Uterus (tissue), 4 donors: ENCODE results near the gene SGSM2. TPM values are rescaled to one million over a fixed set of nuclear protein-coding genes. Genes with fewer than 3 reads are reported as not detected.

ENCODE experiments used
- DNase-seq, 2 donors: peaks; one replicate each; pipeline ENCODE4 v3.0.0-alpha.2; 2019 to 2020
- H3K27ac ChIP-seq, 2 donors: fragments of 200-600 bp; sonication (generic); 1 replicate in 1 of 2; 2 replicates in 1 of 2; pipeline ENCODE4 v1.5.1; 2016 to 2018
- H3K27me3 ChIP-seq, 2 donors: fragments of 200-600 bp; sonication (generic); one replicate each; pipeline ENCODE4 v1.5.1; 2018 to 2019; ENCODE audit warnings: control low read depth in 1 of 2
- H3K36me3 ChIP-seq, 2 donors: fragments of 200-600 bp; sonication (generic); one replicate each; pipeline ENCODE4 v1.5.1; 2019; ENCODE audit warnings: control low read depth in 1 of 2
- H3K4me1 ChIP-seq, 2 donors: fragments of 200-600 bp; sonication (generic); one replicate each; pipeline ENCODE4 v1.5.1; 2018 to 2019; ENCODE audit warnings: control low read depth in 1 of 2
- H3K4me3 ChIP-seq, 2 donors: fragments of 200-600 bp; sonication (generic); 1 replicate in 1 of 2; 2 replicates in 1 of 2; pipeline ENCODE4 v1.5.1; 2018 to 2019; ENCODE audit warnings: mild to moderate bottlenecking in 1 of 2
- H3K9me3 ChIP-seq, 2 donors: fragments of 200-600 bp; sonication (generic); one replicate each; pipeline ENCODE4 v1.5.1; 2019; ENCODE audit warnings: control low read depth in 1 of 2
- POLR2A ChIP-seq, 2 donors: fragments of 450-650 bp; IDR thresholded peaks; one replicate each; pipeline ENCODE4 v1.6.1; 2016; ENCODE audit warnings: antibody characterized with exemption in 2 of 2, mild to moderate bottlenecking in 1 of 2, moderate library complexity in 1 of 2
- intact Hi-C: fragments of 100-400 bp; cut with DNase I; formaldehyde crosslinking; loops from one replicate; pipeline ENCODE4 v1.15.1; 2023; ENCODE audit warnings: low total_unique reads
- total RNA-seq, 4 donors: library from RNA; depleted of rRNA in 3 of 4; stranded (reverse); fragments of >200 nt in 3 of 4; gene quantifications; one replicate each; pipeline versions ENCODE4 v1.1.0 to v1.2.4, GENCODE V29; 2014 to 2023
- TF ChIP-seq, protein P1 (sequence below), 4 experiments: fragments of 200-600 bp in 2 of 4; fragments of 450-650 bp in 2 of 4; sonication (generic) in 2 of 4; IDR thresholded peaks; one replicate each; pipeline ENCODE4 v1.5.1; 2016 to 2019; ENCODE audit warnings: antibody characterized with exemption in 4 of 4, mild to moderate bottlenecking in 2 of 4, moderate library complexity in 1 of 4
- donor health status: DM: yes; HTN: yes; CAD: no.

SGSM2 gene
- total RNA-seq, 4 donors from 2014 or later: 13.2 to 77.5 (median 51.2) TPM

DNA sequence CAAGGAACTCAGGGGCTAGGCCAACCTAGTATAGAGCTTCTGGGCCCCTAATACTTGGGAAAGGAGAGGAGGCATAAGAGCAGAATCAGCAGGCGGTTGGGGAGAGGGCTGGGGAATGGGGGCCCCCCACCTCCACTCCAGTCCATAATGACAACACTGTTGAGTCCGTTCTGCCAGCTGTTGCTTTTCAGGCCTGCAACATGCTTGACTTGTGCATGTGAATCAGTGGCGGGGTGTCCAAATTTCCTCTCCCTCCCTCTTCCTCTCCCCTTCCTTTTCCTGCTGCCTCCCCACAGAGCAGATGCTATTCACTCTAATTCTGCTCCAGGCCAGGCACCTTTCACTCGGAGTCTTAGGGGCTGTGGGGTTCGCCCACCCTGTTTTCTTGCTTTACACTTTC, 31.7 kb downstream of the SGSM2 start:
- Histone ChIP-seq H3K4me1 (no peaks in the 10 kb centered on the region), H3K36me3 (no peaks in the 10 kb centered on the region), H3K27ac (no peak overlapping the region), H3K27me3 (no peaks in the 10 kb centered on the region), H3K4me3 (no peak overlapping the region), H3K9me3 (no peaks in the 10 kb centered on the region)
- intact Hi-C loops: no loop called here
- TF ChIP-seq, protein P1, sequence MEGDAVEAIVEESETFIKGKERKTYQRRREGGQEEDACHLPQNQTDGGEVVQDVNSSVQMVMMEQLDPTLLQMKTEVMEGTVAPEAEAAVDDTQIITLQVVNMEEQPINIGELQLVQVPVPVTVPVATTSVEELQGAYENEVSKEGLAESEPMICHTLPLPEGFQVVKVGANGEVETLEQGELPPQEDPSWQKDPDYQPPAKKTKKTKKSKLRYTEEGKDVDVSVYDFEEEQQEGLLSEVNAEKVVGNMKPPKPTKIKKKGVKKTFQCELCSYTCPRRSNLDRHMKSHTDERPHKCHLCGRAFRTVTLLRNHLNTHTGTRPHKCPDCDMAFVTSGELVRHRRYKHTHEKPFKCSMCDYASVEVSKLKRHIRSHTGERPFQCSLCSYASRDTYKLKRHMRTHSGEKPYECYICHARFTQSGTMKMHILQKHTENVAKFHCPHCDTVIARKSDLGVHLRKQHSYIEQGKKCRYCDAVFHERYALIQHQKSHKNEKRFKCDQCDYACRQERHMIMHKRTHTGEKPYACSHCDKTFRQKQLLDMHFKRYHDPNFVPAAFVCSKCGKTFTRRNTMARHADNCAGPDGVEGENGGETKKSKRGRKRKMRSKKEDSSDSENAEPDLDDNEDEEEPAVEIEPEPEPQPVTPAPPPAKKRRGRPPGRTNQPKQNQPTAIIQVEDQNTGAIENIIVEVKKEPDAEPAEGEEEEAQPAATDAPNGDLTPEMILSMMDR (IDR thresholded peaks at IDR 0.05): no peak
- TF ChIP-seq POLR2A (IDR thresholded peaks at IDR 0.05): no peak
- DNase-seq: no peak

DNA sequence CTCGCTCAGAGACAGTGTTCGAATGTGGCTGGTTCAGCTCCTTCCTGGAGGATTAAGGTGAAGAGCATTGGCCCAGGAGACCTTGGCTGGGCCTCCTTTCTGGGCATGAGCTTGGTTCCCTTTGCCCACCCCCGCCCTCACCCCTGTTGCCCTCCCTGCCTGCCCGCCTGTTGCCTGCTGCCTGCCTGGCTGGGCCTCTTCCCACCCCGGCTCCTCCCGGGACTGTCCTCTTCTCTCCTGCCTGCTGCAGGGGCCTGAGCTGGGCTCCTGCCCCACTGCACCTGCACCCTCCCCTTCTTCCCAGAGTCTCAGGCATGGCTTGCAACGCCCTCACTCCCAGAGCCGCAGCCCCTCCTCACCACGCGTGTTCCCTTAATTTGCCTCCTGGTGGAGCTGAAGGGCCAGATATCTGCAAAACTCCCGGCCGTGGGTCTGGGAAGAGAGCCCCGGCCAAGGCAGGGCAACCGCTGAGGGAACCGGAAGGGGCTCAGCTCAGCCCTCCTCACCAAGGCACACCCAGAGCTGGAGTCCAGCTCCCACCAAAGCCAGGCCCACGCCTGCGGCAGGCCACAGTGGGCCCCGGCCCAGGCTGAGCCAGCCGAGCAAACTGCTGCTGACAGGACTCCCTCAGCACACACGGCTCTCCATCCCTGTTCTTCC, 32.4 kb downstream of the SGSM2 start:
- intact Hi-C loops: no loop called here
- Histone ChIP-seq H3K27ac (no peak overlapping the region), H3K27me3 (no peaks in the 10 kb centered on the region), H3K36me3 (no peaks in the 10 kb centered on the region), H3K4me3 (no peak overlapping the region), H3K9me3 (no peaks in the 10 kb centered on the region), H3K4me1 (no peaks in the 10 kb centered on the region)
- TF ChIP-seq, protein P1 (IDR thresholded peaks at IDR 0.05): no peak
- no peak for TF ChIP-seq POLR2A (IDR thresholded peaks at IDR 0.05)
- no peak for DNase-seq

DNA sequence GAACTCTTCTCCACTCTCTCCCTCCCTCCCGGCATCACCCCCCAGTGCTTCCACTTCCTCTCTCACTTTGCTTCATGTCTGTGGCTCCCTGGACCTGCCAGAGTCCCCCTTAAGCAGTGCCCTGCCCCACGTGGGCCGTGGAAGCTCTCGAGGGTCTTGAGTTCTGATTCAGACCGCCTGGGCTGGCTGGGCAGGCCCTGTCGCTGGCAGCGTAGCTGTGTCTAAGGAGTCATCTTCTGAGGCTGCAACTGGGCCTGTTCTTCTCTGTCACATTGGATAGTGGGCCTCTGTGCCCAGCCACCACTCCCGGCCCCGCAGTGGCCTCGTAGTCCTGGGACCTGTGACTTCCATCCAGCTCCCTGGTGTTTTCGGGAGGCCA, 32.9 kb downstream of the SGSM2 start:
- DNase-seq: no peak
- TF ChIP-seq POLR2A (IDR thresholded peaks at IDR 0.05): no peak
- TF ChIP-seq, protein P1 (IDR thresholded peaks at IDR 0.05): no peak
- no peaks in the 10 kb centered on the region for H3K4me1 ChIP-seq
- no peak overlapping the region for H3K27ac ChIP-seq
- H3K4me3 ChIP-seq: no peak overlapping the region
- H3K27me3 ChIP-seq: no peaks in the 10 kb centered on the region
- intact Hi-C loops: no loop called here
- H3K36me3 ChIP-seq: no peaks in the 10 kb centered on the region
- no peaks in the 10 kb centered on the region for H3K9me3 ChIP-seq

DNA sequence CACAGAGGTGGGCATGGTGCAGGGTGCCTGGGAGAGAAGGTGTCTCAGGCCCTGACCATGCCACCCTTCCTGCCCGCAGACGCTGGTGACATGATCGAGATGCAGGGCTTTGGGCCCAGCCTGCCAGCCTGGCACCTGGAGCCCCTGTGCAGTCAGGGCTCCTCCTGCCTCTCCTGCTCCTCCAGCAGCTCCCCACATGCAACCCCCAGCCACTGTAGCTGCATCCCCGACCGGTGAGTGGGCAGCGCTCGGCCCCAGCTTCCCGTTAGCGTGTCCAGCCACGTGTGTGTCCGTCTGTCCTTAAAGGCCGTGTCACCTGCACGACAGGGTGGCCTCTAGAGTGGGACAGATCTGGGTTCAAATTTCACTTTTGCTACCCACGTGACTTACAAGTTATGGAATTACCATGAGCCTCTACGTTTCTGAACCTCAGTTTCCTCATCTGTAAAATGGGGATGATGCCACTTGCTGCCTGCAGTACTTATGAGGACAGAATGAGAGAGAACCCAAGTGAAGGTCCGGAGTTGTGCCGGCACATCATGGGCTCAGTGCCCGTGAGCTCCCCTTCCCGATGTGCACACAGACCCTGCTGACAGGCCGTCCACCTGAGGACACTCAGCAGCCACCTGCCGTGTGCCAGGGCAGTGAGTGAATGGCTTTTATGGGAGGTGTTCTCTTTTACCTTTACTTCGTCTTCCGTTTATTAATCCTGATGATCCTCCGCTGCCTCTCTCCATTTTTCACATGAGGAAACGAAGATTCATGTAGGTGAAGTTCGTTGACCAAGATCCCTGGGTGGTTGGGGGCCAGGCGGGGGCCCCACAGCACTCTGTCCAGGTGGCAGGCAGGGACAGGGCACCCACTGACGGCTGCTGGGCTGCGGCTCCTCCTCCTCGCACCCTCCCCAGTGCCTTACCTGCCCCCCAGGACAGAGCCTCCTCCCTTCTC, 34.2 kb downstream of the SGSM2 start:
- no peak overlapping the region for H3K27ac ChIP-seq
- H3K4me3 ChIP-seq: no peak overlapping the region
- no peaks in the 10 kb centered on the region for H3K27me3 ChIP-seq
- no peaks in the 10 kb centered on the region for H3K36me3 ChIP-seq
- no peaks in the 10 kb centered on the region for H3K4me1 ChIP-seq
- no peaks in the 10 kb centered on the region for H3K9me3 ChIP-seq
- no peak for TF ChIP-seq POLR2A (IDR thresholded peaks at IDR 0.05)
- TF ChIP-seq, protein P1 (IDR thresholded peaks at IDR 0.05): no peak
- DNase-seq: no peak
- intact Hi-C loops: no loop called here

DNA sequence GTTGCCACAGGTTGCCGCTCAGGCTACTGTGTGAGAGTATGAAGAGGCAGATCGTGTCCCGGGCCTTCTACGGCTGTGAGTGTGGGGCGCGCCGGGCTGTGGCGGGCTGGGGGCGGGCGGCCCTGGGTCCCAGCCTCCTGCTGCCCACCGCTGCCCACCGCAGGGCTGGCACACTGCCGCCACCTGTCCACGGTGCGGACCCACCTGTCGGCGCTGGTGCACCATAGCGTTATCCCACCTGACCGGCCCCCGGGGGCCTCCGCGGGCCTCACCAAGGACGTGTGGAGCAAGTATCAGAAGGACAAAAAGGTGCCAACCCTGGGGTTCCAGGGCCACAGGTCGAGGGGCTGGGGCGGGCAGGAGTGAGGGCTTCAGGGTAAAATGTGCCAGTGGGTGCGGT, 34.9 kb downstream of the SGSM2 start:
- H3K9me3 ChIP-seq: no peaks in the 10 kb centered on the region
- TF ChIP-seq POLR2A (IDR thresholded peaks at IDR 0.05): no peak
- TF ChIP-seq, protein P1 (IDR thresholded peaks at IDR 0.05): no peak
- H3K27ac ChIP-seq: no peak overlapping the region
- H3K36me3 ChIP-seq: no peaks in the 10 kb centered on the region
- no peak overlapping the region for H3K4me3 ChIP-seq
- H3K4me1 ChIP-seq: no peaks in the 10 kb centered on the region
- intact Hi-C loops: no loop called here
- no peaks in the 10 kb centered on the region for H3K27me3 ChIP-seq
- no peak for DNase-seq
